Stimulated activated CD8-positive, alpha-beta memory T cell treated with anti-CD3 and anti-CD28 coated beads, Interleukin-4, amount 100 ng/mL, for 48 hours (primary cell): ENCODE results near the gene ADARB1.

ENCODE experiments used
- DNase-seq: peaks from one replicate; pipeline ENCODE4 v3.0.0-alpha.2; 2020

ADARB1 gene

DNA sequence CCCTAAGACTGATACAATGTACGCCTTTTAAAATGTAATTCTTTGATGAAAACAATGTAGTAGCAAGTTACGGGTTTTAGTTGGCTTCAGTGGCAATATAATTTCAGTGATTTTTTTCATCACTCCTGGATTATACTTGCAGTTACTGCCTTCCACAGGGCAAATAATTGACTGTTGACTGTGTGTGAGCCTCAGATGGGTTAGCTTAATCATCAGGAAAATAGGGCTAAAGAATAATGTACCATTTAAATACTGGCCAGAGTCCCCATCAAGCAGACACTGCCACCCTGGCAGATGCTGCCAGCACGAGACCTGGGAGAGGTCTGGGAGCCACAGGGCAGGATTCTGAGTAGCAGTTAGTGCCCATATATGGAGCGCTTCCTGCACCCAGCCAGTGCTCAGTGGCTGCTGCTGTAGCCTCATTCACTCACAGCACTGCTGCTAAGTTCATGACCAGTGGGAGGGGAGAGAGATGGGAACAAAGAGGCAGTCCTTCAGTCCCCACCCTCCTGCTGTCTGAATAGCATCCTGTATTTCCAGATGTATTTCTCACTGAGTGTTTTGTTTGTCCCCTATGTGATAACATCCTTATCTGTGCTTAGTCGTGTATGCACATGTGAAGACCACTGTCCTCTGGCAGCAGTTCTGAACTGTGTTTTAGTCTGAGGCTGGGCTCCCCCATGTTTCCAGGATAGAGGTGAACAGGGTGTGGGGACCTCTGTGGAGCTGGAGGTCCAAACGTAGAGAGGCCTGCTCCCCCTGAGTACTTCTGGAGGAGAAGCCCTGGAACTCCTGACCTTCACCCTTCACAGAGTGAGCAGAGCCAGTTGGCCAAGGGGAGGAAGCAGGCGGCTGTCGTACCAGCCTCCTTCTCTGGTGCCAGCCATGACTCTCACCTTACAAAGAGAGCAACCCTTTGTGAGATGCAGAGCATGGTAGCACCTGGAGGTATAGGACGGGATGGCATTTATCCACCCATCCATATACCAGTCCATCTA lies 80.4 kb downstream of the ADARB1 start:
- DNase-seq = no peak

DNA sequence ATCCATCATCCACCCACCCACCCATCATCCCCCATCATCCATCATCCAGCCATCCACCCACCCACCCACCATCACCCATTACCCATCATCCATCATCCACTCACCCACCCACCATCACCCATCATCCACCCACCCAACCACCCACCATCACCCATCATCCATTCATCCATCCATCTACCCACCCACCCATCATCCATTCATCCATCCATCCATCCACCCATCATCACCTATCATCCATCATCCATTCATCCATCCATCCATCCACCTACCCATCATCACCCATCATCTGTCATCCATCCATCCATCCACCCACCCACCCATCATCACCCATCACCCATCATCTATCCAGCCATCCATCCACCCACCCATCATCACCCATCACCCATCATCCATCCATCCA lies 81.5 kb downstream of the ADARB1 start:
- DNase-seq = peak; percentile 16

- peak; percentile 12 for DNase-seq
Measured at GRCh38 chr21:45156459-45156858, 82.1 kb downstream of the ADARB1 start.

DNA sequence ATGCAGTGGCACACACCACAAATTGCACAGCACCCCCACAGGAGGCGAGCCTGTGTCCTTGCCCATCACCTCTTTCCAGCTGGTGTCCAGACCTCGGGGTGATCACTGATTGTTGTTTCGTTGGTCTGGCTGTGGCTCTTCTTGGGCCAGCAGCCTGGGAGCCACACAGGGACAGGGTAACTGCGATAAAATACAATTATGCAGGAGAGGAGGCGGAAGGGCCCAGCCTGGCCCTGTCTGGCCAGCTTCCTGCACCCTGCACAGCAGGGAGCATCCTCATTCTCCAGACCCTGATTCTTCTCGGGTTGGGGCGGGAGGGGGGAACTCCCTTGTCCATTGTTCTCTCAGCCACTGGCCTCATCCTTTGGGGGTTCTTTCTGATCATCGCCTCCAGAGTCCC lies 83.6 kb downstream of the ADARB1 start:
- no peak for DNase-seq

GRCh38 chr21:45158491-45159423 lies 84.4 kb downstream of the ADARB1 start:
- DNase-seq = no peak

DNA sequence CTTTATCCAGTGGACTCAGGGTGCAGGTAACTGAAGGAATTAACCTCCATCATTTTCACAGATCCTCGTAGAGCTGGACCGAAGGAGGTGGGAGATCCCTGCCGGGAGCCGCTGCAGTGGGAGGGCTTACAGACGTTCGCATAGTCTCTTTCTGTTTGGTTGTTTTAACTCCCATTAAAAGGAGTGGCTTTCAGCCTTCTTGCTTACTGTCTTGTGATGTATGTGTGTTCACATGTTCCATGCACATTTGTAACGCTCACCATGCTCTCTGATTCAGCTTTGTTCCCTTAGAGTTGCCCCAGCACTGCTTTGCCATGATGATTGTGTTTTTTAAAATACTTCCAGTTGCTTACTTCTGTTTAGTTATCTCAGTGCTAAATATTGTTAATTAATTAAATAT lies 85.8 kb downstream of the ADARB1 start:
- no peak for DNase-seq

GRCh38 chr21:45161038-45161945 lies 86.9 kb downstream of the ADARB1 start:
- DNase-seq = no peak

- DNase-seq = no peak
Measured at GRCh38 chr21:45162115-45162514, 87.7 kb downstream of the ADARB1 start.

- DNase-seq = no peak
Measured at GRCh38 chr21:45162809-45163208, 88.4 kb downstream of the ADARB1 start.

DNA sequence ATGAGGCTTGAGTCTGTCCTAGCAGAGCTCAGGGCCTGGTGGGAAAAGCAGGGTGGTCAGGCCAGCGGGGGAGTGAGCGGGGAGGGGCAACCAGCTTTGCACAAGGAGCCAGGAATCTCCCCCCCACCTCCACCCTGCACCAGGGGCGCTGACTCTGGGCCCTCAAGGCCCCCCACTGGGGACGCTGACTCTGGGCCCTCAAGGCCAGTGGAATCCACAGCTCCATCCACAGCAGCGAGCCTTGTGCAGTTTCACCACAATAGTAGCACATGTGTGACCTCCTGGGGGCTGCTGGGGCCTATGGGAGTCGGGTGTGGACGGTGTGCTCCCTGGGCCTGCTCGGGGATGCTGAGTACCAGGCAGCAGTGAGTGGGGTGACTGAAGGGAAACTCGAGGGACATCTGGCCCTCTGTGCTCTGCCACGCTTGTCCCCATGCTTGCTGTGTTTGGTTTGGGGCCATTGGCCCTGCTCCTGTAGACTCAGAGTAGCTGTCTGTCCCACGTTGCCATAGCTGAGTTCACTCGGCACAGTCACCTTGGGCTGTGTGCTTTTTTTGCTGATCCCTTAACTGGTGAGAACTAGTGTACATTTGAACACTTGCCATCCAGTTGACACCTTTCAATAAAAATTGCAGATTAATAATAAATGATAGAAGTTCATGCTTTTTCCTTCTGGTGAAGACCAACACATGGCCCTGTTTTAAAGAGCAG lies 89.2 kb downstream of the ADARB1 start:
- DNase-seq = no peak

DNA sequence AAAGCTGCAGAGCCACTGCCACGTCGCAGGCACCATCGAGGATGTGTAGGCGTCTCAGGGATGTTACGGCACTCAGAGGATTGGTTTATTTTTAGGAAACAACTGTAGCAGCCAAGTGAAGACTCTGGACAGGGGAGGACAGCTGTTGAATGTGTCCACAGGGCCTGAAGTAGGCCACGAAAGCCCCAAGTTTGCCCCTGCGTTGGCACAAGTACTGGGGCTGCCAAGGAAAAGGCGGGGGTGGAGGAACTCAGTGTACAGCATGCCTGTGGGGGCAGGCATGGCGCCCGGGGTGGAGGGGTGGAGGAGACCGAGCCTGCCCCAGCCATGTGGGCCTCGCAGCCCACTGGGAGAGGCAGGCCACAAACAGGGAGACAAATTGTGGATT lies 89.7 kb downstream of the ADARB1 start:
- no peak for DNase-seq

DNA sequence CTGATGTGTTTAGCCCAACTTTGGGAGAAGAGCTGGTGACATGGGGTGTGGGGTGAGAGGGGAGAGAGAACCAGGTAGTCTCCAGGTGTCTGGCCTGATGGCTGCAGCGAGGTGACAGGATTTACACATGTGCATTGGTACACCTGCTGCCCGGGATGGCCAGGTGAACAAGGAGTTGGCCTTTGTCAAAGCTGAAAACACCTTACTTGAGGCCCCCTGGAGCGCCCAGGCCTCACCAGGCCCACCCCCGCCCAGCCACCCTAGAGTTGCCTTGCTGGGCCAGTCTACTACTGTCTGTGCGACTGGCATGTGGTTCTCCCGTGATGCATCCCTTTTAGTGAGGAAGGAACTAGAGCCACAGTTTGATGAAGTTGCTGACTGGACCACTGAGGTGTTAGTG lies 90.5 kb downstream of the ADARB1 start:
- no peak for DNase-seq

GRCh38 chr21:45166931-45167330 lies 92.6 kb downstream of the ADARB1 start:
- DNase-seq = no peak

DNA sequence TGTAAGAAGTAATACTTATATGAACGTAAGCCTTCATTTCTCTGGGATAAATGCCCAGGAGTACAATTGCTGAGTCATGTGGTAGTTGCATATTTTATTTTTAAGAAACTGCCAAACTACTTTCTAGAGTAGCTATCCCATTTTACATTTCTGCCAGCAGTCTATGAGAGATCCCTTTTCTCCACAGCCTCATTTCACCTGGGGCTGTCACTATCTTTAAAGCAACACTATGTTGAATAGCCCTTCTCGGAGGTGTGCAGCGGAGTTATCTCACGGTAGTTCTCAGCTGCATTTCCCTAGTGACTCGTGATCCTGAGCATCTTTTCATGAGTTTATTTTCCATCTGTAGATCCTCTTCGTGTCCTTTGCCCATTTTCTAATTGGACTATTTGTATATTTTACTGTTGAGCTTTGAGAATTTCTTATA lies 93.4 kb downstream of the ADARB1 start:
- DNase-seq = no peak

- DNase-seq = no peak
Measured at GRCh38 chr21:45168522-45168921, 94.1 kb downstream of the ADARB1 start.

DNA sequence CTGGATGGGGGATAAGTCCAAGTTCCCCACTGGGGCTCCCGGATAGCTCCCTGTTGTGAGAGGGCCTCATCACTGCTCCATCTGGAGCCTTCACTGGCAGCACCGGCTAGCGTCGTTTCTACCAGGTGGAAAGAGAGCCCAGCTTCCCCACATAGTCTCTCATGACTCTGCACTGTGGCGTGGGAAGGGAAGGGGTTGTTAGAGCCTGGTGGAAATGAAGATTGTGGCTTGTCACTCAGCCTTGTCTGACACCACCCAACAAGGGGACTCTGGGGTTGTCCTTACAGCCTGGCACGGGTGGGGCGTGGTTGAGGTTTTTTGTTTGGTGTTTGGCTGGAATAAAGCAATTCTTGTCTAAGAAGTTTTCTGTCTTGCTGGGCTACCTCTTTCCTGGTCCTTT lies 94.6 kb downstream of the ADARB1 start:
- DNase-seq = no peak

GRCh38 chr21:45169682-45170081 lies 95.3 kb downstream of the ADARB1 start:
- DNase-seq = no peak

DNA sequence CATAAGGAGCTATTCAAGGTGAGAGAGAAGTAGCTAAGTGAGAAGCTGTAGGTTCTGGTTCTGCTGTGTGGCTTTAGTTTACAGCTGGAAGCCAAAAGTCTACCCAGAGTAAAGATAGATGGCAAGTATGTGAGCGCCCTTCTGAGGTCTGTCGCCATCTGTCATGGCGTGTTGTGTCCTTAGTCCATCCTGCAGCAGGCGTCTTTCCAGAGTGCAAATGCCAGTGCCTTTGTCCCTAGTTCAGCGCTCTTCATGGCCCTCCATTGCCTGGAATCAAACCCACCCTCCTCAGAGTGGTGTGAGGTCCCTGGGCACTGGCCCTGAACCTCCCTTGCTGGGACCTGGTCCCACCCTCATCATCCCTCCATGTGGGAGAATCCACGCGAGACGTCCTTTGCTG lies 96.6 kb downstream of the ADARB1 start:
- DNase-seq = no peak

DNA sequence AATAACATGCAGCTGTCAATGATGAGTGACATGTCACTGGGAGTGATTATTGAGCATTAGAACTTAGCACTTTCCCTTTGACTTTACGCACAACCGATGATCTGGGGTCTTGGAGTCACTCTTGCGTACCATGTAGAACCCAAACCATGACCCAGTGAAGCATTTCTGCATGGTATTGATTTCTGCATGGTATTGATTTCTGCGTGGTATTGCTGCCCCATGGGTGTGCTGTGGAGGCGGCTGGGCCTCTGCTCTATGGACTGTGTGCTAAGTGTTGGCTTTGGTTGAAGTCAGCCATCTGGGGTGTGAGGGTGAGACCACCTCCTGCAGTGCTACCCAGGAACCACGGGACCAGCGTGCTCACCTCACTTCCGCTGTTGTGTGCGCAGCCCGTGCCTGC lies 98.0 kb downstream of the ADARB1 start:
- no peak for DNase-seq

DNA sequence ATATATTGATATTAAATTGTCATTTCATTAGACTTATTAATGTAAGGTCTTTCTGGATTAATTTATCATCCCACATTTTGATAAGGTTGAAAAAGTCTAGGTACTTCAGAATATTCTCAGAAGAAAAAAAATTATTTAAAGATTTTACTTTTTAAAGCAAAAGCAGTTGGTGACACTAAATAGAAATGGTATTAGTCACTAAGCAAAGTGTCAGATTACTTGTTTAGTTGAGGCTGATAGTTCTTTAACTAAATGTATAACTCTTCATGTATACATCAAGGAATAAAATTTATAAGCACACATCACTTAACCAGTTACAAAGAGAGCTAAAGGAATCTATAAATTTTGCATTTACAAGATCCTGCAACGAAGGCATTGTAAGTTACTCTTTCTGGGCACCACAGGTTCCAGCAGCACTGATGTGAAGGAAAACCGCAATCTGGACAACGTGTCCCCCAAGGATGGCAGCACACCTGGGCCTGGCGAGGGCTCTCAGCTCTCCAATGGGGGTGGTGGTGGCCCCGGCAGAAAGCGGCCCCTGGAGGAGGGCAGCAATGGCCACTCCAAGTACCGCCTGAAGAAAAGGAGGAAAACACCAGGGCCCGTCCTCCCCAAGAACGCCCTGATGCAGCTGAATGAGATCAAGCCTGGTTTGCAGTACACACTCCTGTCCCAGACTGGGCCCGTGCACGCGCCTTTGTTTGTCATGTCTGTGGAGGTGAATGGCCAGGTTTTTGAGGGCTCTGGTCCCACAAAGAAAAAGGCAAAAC lies 101.1 kb downstream of the ADARB1 start:
- DNase-seq = no peak

DNA sequence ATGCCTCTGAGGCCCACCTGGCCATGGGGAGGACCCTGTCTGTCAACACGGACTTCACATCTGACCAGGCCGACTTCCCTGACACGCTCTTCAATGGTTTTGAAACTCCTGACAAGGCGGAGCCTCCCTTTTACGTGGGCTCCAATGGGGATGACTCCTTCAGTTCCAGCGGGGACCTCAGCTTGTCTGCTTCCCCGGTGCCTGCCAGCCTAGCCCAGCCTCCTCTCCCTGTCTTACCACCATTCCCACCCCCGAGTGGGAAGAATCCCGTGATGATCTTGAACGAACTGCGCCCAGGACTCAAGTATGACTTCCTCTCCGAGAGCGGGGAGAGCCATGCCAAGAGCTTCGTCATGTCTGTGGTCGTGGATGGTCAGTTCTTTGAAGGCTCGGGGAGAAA lies 101.8 kb downstream of the ADARB1 start:
- no peak for DNase-seq
